HK-2 (cell line): ENCODE measurements around the gene HECTD1.
"Not testable (repeated sequence)": the region's sequence is repeated elsewhere in the genome, so short reads cannot be mapped to it uniquely, and the experiment has no call there.

Experiments
- DNase-seq: peaks from one replicate; pipeline ENCODE4 v3.0.0-alpha.2; 2018; ENCODE audit not compliant: unreplicated experiment

Gene HECTD1

DNA sequence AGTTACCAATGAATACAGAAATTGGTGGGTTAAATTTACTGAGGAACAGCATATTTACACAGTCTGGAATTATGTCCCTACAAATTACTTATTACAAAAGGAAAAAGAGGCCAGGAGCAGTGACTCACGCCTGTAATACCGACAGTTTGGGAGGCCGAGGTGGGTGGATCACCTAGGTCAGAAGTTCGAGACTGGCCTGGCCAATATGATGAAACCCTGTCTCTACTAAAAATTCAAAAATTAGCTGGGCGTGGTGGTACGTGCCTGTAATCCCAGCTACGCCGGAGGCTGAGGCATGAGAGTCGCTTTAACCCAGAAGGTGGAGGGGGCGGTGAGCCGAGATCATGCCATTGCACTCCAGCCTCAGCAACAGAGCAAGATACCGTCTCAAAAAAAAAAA is 52.6 kb downstream of the HECTD1 start:
- no peak for DNase-seq

GRCh38 chr14:31142455-31143087 is 65.0 kb downstream of the HECTD1 start:
- no peak for DNase-seq

- no peak for DNase-seq
Measured at GRCh38 chr14:31139301-31139847, 68.2 kb downstream of the HECTD1 start.

GRCh38 chr14:31138301-31138700 is 69.3 kb downstream of the HECTD1 start:
- DNase-seq, result no peak

- DNase-seq, result no peak
Measured at GRCh38 chr14:31137214-31137889, 70.2 kb downstream of the HECTD1 start.

DNA sequence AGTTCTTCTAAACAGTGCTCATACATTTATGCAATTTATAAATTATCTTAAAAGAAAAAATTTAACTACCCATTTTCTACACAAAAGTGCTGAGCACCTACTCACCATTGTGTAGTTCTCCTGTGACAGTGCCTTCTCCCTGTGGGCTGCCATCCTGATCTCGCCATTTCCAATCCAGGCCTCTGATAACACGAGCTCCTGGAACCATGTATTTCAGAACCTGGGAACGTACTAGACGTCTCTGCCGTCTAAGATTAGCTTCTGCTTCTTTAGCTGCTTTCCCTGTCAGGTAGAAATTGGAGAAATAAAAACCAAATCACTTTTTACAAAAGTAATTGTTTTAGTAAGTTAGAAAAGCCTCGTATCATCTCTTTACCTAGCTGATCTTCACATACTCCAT is 74.5 kb downstream of the HECTD1 start:
- no peak for DNase-seq

- no peak for DNase-seq
Measured at GRCh38 chr14:31128601-31129526, 78.7 kb downstream of the HECTD1 start.

DNA sequence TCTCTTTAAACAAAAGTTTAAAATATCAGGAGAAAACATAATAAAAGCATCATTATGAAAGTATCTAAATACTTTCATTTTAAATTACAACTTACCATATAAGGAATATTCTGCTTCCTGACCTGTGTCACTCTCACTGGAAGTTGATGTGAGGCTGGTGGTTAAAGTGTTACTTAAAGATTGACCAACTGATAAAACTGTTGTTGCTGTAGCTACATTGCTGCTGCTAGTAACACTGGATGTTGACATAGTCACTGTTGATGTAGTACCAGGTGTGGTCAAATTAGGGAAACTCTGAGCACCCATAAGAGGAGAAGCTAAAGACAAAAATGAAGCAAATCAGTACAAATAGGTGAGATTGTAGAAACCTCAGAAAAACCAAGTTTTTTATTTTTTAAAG is 79.9 kb downstream of the HECTD1 start:
- no peak for DNase-seq

- no peak for DNase-seq
Measured at GRCh38 chr14:31126680-31127079, 80.9 kb downstream of the HECTD1 start.

DNA sequence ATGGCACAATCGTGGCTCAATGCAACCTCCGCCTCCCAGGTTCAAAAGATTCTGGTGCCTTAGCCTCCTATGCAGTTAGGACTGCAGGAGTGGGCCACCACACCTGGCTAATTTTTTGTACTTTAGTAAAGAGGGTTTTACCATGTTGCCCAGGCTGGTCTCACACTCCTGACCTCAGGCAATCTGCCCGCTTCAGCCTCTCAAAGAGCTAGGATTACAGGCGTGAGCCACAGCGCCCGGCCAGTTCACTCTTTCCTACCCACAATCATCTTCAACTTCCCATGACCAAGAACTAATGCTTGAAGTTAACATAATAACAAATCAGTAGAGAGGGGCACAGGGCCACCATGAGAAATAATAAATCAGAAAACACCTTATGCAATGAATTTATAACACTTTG is 82.4 kb downstream of the HECTD1 start:
- no peak for DNase-seq

GRCh38 chr14:31124197-31124596 is 83.4 kb downstream of the HECTD1 start:
- DNase-seq, result no peak

DNA sequence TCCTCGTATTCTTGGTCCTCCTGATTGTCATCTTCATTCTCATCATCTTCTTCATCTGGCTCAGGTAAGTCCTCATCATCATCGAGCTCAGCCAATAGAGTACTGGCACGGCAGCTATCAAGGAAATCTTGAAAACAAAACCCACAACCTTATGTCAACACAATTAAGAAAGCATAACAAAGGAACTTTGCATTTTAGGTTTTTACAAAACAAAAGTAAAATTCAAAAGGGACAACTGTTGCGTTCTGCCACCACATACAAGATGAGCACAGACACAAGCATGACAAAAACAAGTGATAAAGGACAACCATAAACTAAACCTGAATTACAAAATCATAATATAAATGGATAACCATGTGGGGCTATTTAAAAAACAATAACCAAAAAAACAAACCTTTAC is 84.7 kb downstream of the HECTD1 start:
- DNase-seq, result no peak

DNA sequence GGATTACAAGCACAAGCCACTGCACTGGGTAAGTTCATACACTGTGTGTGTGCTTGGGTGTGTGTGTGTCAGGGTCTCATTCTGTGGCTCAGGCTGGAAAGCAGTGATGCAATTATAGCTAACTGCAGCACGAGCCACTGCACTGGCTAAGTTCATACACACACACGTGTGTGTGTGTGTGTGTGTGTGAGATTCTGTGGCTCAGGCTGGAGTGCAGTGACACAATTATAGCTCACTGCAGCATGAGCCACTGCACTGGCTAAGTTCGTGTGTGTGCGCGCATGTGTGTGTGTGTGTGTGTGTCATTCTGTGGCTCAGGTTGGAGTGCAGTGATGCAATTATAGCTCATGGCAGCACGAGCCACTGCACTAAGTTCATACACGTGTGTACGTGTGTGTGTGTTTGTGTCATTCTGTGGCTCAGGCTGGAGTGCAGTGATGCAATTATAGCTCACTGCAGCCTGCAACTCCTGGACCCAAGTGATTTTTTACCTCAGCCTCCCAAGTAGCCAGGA is 85.4 kb downstream of the HECTD1 start:
- no peak for DNase-seq

GRCh38 chr14:31118892-31119291 is 88.7 kb downstream of the HECTD1 start:
- DNase-seq, result no peak

DNA sequence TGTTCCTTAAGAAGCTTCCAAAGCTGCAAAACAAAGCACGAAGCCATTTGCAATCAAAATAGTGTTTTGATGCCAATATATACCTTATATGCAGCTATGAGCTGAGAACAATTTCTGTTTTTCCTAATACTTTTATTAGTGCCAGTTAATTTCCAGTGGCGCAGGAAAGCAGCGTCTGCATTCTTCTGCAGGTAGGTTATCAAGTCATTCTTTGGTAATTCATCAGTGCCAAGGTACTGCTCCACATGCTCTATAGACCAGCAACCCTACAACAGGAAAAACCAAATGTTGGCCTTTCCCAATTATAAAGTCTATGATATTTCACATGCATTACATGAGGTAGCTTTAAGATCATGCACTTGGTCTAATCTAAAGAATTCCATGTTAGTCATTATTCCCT is 93.8 kb downstream of the HECTD1 start:
- DNase-seq, result no peak

DNA sequence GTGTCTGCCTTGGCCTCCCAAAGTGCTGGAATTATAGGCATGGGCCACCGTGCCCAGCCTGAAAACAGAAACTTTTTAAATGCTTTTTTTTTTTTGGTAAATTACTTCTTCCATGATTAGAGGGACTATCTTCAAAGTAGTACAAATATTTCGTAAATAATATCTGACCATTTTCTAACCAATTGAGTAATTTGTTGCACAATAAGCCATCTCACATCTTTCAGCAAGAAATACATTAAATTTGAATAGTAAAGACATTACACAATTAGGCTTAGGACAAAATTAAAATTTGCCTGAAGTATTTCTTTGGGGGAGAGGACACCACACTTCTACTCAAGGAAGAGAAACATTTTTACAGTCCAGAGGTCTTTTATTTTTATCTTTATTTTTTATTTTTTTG is 96.7 kb downstream of the HECTD1 start:
- no peak for DNase-seq

- no peak for DNase-seq
Measured at GRCh38 chr14:31109257-31109656, 98.3 kb downstream of the HECTD1 start.

DNA sequence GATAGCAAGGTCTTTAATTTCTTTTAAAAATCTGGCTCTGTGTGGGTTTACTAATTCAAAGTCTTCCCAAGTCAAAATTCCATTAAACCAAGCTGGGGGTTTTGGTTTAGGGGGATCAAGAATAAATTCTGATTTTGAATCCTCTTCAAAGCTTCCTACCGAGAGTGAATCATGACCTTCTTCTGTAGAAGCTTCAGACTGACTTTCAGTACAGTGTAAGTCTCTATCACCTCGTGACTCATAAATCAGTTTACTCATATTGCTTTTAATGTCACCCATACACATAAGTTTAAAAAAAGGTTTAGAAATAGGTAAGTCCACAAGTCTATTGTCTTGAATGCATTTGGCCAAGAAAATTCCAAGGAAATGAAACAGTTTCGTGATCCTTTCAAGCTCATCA is 100.8 kb downstream of the HECTD1 start:
- no peak for DNase-seq

- DNase-seq, result no peak
Measured at GRCh38 chr14:31097081-31097480, 110.5 kb downstream of the HECTD1 start.

DNA sequence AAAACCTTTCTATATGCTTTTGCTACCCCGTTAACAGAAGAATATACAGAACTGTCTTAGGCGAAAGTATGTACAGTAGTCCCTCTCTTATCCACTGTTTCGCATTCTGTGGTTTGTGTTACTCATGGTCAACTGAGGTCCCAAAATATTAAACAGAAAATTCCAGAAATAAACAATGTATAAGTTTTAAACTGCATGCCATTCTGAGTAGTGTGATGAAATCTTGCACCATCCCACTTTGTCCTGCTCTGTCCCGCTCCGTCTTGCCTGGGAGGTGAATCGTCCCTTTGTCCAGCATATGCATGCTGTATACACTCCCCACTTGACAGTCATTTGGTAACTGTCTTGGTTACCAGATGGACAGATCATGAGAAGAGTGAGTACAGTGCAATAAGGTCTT is 111.3 kb downstream of the HECTD1 start:
- no peak for DNase-seq

- not testable (repeated sequence) for DNase-seq
Measured at GRCh38 chr14:31095817-31096216, 111.8 kb downstream of the HECTD1 start.
